GM10847 (cell line): ENCODE results near the gene TRMT2A.

ENCODE experiments used
- POLR2A ChIP-seq: IDR thresholded peaks from 2 replicates; pipeline ENCODE4 v1.6.1; 2011; ENCODE audit not compliant: insufficient read length; ENCODE audit errors: extremely low read depth

The TRMT2A gene

GRCh38 chr22:20108757-20109230 is 8.2 kb downstream of the TRMT2A start:
- TF ChIP-seq POLR2A = no peak

DNA sequence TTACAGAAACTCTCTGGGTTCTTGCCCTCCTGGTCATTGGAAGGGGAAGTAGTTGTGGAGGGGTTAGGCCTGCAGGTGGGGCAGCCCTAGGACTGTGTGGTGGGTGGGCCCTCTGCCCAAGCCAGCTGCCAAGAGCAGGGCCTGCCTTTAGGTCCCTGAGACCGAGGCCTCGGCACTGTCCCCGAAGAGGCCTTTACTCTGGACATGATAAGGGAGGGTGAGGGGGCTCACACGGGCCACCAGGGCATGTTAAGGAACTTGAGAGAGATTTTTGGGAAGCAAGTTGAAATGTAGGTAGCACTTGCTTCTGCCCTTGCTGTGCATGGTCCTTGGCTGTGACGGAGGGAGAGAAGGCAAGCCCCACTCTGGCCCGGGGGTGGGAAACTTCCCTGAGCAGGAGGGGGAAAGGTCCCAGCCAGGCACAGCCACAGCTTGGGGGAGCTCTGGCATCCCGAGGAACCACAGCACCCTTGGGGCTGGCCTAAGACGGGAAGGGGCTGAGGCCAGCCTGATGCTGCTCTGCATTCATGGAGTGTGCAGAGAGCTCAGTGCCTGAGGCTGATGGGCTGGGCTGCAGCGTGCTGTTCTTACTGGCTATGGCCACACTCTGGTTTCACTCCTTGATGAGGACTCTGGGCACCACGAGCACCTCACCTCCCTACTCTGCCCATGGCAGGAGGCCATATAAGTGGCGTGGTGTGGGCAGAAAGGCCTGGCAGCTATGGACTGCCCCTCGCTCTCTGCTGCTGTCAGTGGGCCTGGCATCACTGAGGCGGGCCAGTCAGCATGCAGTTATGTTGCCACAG is 8.9 kb downstream of the TRMT2A start:
- no peak for TF ChIP-seq POLR2A

- TF ChIP-seq POLR2A = no peak
Observed at GRCh38 chr22:20107471-20107901, 9.5 kb downstream of the TRMT2A start.

DNA sequence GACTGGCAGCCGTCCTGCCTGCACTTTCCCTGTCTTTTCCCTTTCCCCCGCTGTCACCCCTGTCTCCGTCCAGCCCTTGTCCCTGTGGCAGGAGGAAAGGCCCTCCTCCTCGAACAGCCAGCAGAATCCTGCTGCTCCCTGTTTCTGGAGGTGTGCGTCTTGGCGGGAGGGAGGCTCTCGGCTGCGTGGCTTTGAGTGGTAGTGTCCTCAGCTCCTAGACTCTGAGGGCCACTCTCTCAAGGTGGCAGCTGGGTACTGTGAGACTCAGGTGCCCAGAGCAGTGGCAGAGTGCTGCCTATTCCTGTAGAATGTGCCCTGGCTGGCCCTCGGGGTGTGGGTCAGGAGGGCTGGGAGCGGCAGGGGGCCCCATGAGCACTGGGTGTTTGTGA is 10.2 kb downstream of the TRMT2A start:
- no peak for TF ChIP-seq POLR2A

DNA sequence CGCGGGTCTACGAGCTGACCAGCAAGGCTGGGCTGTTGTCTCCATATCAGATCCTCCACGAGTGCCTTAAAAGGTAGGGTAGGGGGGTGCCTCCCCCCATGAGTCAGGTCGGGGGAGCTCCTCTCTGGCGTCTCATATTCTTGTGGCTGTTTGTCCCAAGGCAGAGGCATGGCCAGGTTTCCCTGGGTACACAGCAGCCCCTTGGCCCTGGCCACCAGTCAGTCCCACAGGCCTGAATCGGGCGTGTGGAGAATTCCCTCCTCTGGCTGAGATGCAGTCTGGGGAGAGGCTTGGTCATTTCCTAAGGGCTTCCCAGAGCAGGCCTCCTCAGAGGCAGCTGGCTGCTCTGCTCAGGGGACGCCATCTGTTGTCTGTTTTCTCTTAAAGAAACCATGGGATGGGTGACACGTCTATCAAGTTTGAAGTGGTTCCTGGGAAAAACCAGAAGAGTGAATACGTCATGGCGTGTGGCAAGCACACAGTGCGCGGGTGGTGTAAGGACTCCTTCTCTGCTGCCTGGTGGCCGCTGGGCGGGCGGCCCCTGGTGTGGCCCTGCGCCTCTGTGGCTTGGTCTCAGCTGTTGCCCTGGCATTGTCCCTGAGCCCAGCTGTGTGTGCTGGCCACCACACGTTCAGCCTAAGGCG is 10.7 kb downstream of the TRMT2A start:
- no peak for TF ChIP-seq POLR2A

DNA sequence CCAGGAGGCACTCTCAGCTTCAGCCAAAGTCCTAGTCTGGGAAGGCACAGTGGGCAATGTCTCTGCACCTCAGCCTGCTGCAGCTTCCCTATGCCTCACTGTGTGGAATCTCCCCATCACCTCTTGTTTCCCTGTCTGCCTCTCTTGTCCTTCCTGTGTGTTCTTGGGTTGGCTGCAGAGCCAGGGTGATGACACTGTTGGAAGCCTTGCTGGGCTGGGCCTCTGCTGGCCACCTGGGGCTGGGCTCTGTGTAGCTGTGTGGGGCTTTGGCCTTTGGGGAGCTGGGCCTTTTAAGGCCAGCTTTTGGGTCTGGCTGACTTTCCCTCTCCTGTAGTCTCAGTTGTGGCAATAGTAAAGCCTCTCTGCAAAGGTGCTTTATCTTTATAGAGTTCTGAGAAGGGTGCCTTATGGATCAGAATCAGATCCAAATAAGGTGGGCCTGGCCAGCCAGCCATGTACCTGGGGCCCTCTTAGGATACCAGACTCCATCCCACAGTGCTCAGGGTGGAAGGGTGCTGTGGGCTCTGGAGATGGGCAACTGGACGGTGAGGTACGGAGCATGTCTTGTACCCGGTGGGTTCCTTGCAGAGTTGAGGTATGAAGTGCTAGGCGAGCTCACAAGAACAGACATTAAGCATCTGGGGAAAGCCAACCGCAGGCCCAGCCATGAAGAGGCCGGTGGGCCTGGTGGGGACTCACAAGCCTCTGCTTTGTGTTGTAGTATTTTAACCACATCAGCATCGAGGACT is 11.4 kb downstream of the TRMT2A start:
- no peak for TF ChIP-seq POLR2A

- TF ChIP-seq POLR2A = no peak
Observed at GRCh38 chr22:20102203-20102780, 14.7 kb downstream of the TRMT2A start.

GRCh38 chr22:20101638-20102037 is 15.4 kb downstream of the TRMT2A start:
- TF ChIP-seq POLR2A = no peak

DNA sequence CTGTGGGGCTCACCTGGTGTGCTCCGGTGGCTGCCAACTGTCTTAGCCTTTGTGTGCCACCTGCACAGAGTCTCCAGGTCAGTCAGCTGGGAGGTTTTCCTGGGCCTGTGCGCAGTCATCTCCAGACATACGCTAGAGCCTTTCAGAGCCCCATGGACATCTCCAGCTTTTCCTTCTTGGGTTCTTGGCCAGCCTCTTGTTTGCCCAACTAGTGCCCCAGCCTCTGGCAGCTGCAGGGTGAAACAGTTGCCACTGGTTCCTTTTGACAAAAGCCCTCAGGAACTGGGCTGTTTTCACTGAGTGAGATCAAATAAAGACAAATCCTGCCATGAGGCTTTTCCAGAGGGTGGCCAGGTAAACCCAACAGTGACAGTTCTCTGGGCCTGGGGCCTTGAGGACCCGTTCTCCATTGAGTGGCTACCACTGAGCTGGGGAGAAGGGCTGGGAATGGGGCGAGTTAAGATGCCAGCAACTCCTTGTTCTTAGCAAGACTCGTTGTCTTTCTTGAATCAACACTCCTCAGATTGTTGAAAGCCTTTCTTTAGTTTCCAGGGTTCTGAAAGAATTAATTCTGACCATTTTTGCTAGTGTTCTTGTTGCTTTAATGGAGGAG is 17.8 kb downstream of the TRMT2A start:
- TF ChIP-seq POLR2A = no peak

GRCh38 chr22:20096574-20097420 is 20.2 kb downstream of the TRMT2A start:
- TF ChIP-seq POLR2A = no peak

GRCh38 chr22:20095521-20095920 is 21.5 kb downstream of the TRMT2A start:
- TF ChIP-seq POLR2A = no peak

- no peak for TF ChIP-seq POLR2A
Observed at GRCh38 chr22:20094197-20094807, 22.7 kb downstream of the TRMT2A start.

GRCh38 chr22:20093418-20094196 is 23.4 kb downstream of the TRMT2A start:
- no peak for TF ChIP-seq POLR2A

GRCh38 chr22:20092477-20092854 is 24.6 kb downstream of the TRMT2A start:
- TF ChIP-seq POLR2A = no peak
